ENCODE data around the gene NAPA.

- TF ChIP-seq POLR2A (IDR thresholded peaks at IDR 0.05) (no peak), CTCF (IDR thresholded peaks at IDR 0.05) (no peak)
Observed at GRCh38 chr19:47497821-47498520, 16.9 kb downstream of the NAPA start.

Measured in testis (tissue), 2 donors.